ENCODE measurements around the gene RIPOR1.
"Not testable (repeated sequence)": the region's sequence is repeated elsewhere in the genome, so short reads cannot be mapped to it uniquely, and the experiment has no call there.

Gene RIPOR1

DNA sequence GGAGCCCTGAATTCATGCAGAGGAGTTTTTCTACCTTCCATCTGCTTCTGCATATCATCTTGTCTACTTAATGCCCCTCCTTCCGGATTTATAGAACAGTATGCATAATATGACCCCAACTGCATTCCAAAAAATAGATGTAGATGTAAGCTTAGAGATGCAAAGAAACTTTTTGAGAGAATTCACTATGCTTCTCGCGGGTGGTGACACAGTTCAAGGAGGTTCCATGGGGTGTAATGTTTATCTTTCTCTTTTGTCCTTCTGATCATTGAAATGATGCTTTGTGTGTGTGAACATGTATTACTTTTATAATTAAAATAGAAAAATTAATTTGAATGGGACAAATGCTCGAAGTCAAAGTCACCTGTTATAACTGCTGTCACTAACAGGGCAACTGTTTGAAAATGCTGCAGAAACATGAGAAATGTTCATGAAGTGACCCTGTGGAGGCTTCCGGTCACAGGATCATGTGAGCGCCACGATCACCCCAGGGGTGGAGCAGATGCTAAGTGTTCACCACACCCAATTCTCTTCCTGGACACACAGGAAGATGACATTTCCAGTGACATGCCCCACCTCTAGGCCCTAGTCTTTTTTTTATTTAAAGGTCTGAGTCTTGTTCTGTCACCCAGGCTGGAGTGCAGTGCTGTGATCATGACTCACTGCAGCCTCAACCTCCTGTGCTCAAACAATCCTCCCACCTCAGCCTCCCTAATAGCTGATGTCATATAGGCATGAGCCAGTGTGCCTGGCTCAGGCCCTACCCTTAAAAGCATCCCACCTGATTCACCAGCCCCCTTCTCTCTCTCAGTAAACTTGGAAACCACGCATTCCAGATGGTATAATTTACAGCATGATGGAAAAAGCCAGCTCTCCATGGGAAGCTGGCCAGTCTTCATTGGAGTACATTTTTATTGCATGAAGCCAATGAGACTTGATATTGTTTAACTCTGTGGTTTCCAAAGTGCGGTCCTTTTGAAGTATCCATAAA is 24.3 kb upstream of the RIPOR1 start:
- Mint-ChIP-seq H3K27me3 (no peaks in the 10 kb centered on the region), H3K4me3 (peak overlapping the region; percentile 51), H3K4me1 (peaks cover 29% of the 10 kb centered on the region), H3K36me3 (peaks cover 6% of the 10 kb centered on the region), H3K9me3 (no peaks in the 10 kb centered on the region), H3K27ac (peak overlapping the region; percentile 88)
- no peak for DNase-seq (ENCODE audit: low spot score in 2 of 2)
- peak; percentile 81 for ATAC-seq (ENCODE audit: low read depth)

DNA sequence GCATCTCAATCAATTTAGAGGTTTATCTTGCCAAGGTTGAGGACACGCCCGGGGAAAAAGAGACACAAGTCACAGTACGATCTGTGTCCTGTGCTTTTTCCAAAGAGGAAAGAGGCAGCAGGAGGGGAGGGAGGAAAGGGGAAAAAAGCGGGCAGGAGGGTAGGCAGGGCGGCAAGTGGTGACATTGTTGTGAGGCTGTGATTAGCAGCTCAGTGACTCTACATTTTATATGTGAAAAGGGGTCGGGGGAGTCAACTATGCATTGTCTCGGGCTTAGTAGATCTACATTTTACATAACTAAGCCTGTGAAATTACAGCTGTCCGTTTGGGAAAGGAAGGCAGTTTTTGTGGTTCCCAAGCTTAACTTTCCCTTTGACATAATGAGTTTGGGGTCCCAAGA is 22.2 kb upstream of the RIPOR1 start:
- H3K9me3 Mint-ChIP-seq = no peaks in the 10 kb centered on the region

DNA sequence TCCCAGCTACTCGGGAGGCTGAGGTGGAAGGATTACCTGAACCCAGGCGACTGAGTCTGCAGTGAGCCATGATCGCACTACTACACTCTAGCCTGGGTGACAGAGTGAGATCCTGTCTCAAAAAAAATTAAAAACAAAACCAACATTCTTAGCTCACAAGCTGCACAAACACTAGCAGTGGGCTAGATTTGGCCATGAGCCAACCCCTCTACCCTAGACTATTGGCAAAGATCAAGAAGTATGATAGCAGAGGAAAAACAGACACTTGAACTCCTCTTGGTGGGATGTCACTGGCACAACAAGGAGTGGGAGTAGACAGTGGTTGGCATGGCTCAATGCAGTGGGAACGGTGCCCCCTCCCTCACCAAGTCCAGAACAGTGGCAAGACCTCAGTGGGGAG is 19.6 kb upstream of the RIPOR1 start:
- no peak overlapping the region for H3K27ac Mint-ChIP-seq
- no peak overlapping the region for H3K4me3 Mint-ChIP-seq
- H3K4me1 Mint-ChIP-seq = peaks cover 25% of the 10 kb centered on the region
- peaks cover 3% of the 10 kb centered on the region for H3K36me3 Mint-ChIP-seq
- ATAC-seq (ENCODE audit: low read depth) = no peak
- H3K9me3 Mint-ChIP-seq = no peaks in the 10 kb centered on the region
- no peaks in the 10 kb centered on the region for H3K27me3 Mint-ChIP-seq
- DNase-seq (ENCODE audit: low spot score in 2 of 2) = no peak

More for the DNA sequence above, 22.2 kb upstream of the RIPOR1 start:
- H3K36me3 Mint-ChIP-seq = peaks cover 4% of the 10 kb centered on the region
- H3K27me3 Mint-ChIP-seq = no peaks in the 10 kb centered on the region
- ATAC-seq (ENCODE audit: low read depth) (no peak), DNase-seq (ENCODE audit: low spot score in 2 of 2) (no peak)
- peak overlapping the region; percentile 50 for H3K27ac Mint-ChIP-seq
- H3K4me3 Mint-ChIP-seq = peak overlapping the region; percentile 14
- H3K4me1 Mint-ChIP-seq = peaks cover 29% of the 10 kb centered on the region

DNA sequence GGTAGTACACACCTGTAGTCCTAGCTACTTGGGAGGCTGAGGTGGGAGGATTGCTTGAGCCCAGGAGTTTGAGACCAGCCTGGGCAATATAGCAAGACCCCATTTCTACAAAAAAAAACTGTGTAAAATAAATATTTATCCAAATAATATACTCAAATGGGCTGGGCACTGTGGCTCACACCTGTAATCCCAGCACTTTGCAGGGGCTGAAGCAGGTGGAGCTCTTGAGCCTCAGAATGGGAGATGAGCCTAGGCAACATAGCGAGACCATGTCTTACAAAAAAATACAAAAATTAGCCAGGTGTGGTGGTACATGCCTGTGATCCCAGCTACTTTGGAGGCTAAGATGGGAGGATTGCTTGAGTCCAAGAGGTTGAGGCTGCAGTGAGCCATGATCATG is 14.7 kb upstream of the RIPOR1 start:
- ATAC-seq (ENCODE audit: low read depth); H3K27ac Mint-ChIP-seq; H3K27me3 Mint-ChIP-seq; H3K4me3 Mint-ChIP-seq; DNase-seq (ENCODE audit: low spot score in 2 of 2); H3K36me3 Mint-ChIP-seq; H3K9me3 Mint-ChIP-seq: not testable (repeated sequence)
- peaks cover 32% of the 10 kb centered on the region for H3K4me1 Mint-ChIP-seq

DNA sequence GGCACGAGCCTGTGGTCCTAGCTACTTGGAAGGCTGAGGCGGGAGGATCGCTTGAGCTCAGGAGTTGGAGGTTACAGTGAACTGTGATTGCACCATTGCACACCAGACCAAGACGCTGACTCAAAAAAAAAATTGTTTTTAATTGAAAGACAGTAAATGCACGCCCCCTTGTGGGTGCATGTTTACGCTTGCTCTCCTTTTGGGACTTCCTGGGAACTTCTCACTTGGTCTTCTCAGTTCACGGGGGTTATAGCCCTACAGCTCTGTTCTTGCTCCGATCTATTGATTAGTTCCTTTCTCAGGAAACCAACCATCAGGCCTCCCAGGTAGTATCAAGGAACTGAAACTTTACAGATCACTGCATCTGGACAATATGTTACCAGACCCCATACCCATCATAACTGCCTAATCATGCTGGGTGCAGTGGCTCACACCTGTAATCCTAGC is 14.2 kb upstream of the RIPOR1 start:
- peak; percentile 35 for ATAC-seq (ENCODE audit: low read depth)
- no peaks in the 10 kb centered on the region for H3K27me3 Mint-ChIP-seq
- peak overlapping the region; percentile 29 for H3K4me3 Mint-ChIP-seq
- H3K36me3 Mint-ChIP-seq = no peaks in the 10 kb centered on the region
- H3K4me1 Mint-ChIP-seq = peaks cover 36% of the 10 kb centered on the region
- no peaks in the 10 kb centered on the region for H3K9me3 Mint-ChIP-seq
- H3K27ac Mint-ChIP-seq = peak overlapping the region; percentile 86
- peak; percentile 66 to 68 for DNase-seq (ENCODE audit: low spot score in 2 of 2)

DNA sequence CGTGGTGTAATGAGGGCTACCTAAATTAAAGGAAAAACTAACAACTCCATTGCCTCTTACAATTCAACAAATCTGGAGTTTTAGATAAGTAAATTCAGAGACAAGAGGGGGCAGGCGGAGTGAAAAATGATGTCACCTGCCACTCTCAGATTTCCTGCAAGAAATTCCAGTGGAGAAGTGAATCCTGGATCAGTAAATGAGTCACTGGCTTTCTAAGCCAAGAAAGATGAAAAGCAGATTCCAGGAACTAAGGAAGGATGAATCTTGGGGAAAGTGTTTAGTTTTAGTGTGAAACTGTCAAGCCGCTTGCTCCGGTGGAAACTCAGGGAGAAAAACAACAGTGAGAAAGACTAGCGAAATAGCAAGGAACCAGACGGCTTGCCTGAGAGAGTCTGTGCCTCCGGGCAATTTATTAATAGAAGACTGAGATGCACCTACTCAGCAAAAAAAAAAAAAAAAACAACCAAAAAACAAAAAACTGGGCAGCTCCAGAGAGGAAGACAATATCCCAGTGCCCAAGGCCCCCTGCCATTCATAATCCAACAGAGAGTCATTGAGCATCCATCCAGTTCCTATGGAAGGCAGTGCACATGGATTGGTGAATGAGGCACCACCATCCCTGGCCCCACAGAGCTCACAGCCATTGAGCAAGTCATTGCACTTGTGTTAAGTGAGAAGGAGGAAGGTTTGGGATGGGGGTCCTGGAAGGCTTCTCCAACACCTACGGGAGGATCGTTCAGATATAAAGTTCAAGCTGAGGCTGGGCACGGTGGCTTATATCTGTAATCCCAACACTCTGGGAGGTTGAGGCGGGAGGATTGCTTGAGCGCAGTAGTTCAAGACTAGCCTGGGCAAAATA is 12.1 kb upstream of the RIPOR1 start:
- DNase-seq (ENCODE audit: low spot score in 2 of 2) = no peak
- H3K36me3 Mint-ChIP-seq = no peaks in the 10 kb centered on the region

DNA sequence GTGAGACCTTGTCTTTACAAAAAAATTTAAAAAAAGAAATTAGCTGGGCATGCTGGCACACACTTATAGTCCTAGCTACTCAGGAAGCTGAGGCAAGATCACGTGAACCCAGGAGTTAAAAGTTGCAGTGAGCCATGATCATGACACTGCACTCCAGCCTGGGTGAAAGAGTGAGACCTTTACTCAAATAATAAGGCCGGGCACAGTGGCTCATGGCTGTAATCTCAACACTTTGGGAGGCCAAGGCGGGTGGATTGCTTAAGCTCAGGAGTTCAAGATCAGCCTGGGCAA is 11.5 kb upstream of the RIPOR1 start:
- H3K27me3 Mint-ChIP-seq = no peaks in the 10 kb centered on the region
- H3K27ac Mint-ChIP-seq = peak overlapping the region; percentile 100
- H3K36me3 Mint-ChIP-seq = no peaks in the 10 kb centered on the region
- H3K4me1 Mint-ChIP-seq = peaks cover 52% of the 10 kb centered on the region
- H3K9me3 Mint-ChIP-seq = no peaks in the 10 kb centered on the region
- DNase-seq (ENCODE audit: low spot score in 2 of 2) (no peak), ATAC-seq (ENCODE audit: low read depth) (no peak)
- no peak overlapping the region for H3K4me3 Mint-ChIP-seq

More for the DNA sequence above, 12.1 kb upstream of the RIPOR1 start:
- no peak for ATAC-seq (ENCODE audit: low read depth)
- no peaks in the 10 kb centered on the region for H3K9me3 Mint-ChIP-seq
- peak overlapping the region; percentile 100 for H3K27ac Mint-ChIP-seq
- no peaks in the 10 kb centered on the region for H3K27me3 Mint-ChIP-seq
- peaks cover 52% of the 10 kb centered on the region for H3K4me1 Mint-ChIP-seq
- H3K4me3 Mint-ChIP-seq = peak overlapping the region; percentile 48

DNA sequence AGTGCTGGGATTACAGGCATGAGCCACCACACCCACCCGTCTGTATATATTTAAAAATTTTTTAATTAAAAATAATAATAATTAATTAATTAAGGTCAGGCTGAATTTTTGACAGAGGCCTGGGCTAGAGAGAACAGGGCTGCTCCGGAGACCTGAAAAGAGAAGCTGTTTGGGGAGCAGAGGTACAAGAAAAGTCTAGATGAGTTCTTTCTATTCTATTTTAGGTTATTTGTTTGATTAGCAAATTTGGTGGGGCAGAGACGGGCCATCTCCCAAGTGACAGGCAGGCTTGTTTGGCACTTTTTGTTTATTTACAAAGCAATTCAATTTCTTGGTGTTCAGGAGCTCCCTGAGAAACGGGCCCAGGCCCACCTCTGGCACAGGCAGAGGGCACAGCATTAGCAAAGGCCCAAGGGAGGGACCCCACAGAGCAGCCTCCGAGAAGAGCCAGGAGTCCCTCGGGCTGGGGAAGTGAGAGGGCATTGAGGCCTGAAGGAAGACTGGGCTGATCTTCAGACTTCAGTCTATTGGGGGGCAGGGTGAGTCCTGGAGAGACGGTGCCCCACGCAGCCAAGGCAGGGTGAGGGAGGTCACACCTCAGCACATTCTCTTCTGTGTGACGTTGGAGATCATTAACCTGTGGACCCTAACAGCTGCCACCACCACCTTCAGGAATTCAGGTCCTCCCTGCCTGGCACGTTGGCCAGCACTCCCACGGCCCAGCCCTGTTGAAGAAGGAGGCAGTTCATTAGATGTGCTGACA is 10.8 kb upstream of the RIPOR1 start:
- peak; percentile 65 for ATAC-seq (ENCODE audit: low read depth)
- Mint-ChIP-seq H3K36me3 (no peaks in the 10 kb centered on the region), H3K4me1 (peaks cover 54% of the 10 kb centered on the region), H3K27me3 (no peaks in the 10 kb centered on the region), H3K9me3 (no peaks in the 10 kb centered on the region), H3K27ac (peak overlapping the region; percentile 100), H3K4me3 (peak overlapping the region; percentile 92)
- peak; percentile 64 to 70 for DNase-seq (ENCODE audit: low spot score in 2 of 2)

DNA sequence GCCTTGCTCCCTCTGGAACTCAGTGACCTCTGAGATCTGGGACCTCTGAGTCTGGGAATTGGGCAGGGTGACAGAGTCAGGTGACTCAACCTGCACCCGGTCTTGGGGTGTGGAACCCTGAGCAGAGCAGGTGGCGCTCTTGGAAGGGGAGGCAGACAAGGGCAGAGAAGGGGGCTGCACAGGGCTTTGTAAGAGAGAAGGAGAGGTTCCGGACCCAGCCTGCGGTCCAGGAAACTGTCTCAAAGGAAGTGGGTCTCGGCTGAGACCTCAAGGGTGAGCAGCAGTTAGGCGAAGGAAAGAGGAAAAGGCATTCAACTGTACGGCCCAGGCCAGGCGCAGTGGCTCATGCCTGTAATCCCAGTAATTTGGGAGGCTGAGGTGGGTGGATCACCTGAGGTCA is 10.0 kb upstream of the RIPOR1 start:
- Mint-ChIP-seq H3K27ac (peak overlapping the region; percentile 100), H3K9me3 (no peaks in the 10 kb centered on the region), H3K4me3 (peak overlapping the region; percentile 92), H3K36me3 (no peaks in the 10 kb centered on the region), H3K4me1 (peaks cover 56% of the 10 kb centered on the region), H3K27me3 (no peaks in the 10 kb centered on the region)
- ATAC-seq (ENCODE audit: low read depth) (no peak), DNase-seq (ENCODE audit: low spot score in 2 of 2) (no peak)

DNA sequence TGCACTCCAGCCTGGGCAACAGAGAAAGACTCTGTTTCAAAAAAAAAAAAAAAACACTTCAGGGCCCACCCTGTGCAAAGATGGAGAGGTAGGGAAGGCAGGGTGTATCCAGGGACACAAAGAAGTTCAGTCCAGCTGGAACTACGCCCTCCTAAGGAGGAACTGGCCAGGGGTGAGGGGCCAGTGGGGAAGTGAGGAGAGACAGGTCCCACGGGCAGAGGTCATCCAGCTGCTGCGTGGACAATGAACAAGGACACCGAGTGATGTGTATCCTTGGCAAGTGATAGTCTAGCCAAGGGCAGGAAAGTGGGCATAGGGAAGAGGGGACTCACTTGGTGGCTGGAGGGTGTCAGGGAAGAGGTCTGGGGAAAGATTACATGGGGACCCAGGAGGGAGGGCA is 9.4 kb upstream of the RIPOR1 start:
- H3K27ac Mint-ChIP-seq = peak overlapping the region; percentile 100
- no peak for ATAC-seq (ENCODE audit: low read depth)

DNA sequence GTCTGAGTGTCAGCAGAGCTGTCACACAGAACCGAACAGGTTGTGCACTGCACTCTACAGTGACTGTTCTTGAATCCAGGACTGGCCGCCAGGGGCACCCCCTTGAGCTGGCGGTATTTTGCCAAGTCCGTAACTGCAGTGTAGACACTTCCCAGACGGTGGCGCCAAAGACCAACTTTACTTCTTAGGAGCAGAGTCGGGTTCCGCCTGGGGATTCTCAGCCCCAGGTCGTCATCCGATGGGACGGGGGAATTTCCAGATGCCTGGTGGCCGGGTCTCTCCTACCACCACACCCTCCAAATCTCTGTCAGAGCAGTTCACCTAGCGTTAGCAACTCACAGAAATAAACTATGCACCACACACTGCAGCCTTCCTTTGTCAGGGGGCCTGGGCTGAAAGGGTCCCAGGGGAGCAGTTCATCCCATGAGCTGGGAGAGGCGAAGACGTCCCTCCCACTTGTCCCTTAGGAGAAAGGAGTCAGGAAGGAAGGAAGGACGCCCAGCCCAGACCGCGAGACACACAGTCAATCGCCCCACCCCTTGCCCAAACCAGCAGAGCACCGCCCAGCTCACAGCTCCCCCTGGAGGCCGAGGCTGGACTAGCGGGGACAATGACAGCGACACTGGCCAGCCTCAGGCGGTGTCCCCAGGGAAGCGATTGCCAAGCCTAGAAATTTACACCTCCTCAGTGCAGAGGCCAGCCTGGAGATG is 7.4 kb upstream of the RIPOR1 start:
- Mint-ChIP-seq H3K4me1 (peaks cover 65% of the 10 kb centered on the region), H3K36me3 (peaks cover 4% of the 10 kb centered on the region), H3K4me3 (peak overlapping the region; percentile 95), H3K9me3 (no peaks in the 10 kb centered on the region), H3K27me3 (no peaks in the 10 kb centered on the region), H3K27ac (peak overlapping the region; percentile 100)
- DNase-seq (ENCODE audit: low spot score in 2 of 2) (peak; percentile 99), ATAC-seq (ENCODE audit: low read depth) (peak; percentile 71)

More for the DNA sequence above, 9.4 kb upstream of the RIPOR1 start:
- Mint-ChIP-seq H3K27me3 (no peaks in the 10 kb centered on the region), H3K4me1 (peaks cover 59% of the 10 kb centered on the region), H3K9me3 (no peaks in the 10 kb centered on the region), H3K4me3 (peak overlapping the region; percentile 92), H3K36me3 (no peaks in the 10 kb centered on the region)
- DNase-seq (ENCODE audit: low spot score in 2 of 2) = no peak

DNA sequence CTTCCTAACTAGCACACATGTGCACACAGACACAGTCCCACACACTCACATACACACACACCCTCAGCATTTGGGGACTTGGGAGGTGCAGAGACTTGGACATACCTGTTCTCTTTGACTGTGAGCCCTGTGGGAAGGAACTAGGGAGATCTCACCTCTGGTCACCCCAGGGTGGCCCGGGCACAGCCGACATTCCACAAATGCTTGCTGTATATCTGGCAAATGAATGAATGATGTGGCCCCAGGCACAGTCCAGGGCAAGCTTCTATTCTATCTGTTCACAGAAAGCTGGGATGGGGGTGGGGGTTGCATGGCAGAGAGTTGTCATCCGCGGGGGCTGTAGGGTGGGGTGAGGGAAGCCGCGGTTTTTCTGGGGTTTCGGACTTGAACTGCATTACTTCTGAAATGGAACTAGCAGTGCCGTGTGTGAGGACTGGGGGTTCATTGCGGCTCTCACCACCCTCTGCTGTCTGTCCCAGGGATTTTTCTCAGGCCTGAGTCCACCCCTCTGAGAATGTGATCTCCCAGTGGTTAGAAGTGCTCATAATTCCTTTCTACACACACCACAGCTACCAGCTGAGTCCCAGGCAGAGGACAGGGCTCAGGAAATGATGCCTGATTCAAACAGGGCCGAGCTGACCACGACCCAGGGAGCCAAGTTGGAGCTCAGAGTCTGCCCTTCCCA is 3.3 kb upstream of the RIPOR1 start:
- no peak overlapping the region for H3K4me3 Mint-ChIP-seq

More for the DNA sequence above, 3.3 kb upstream of the RIPOR1 start:
- Mint-ChIP-seq H3K4me1 (peaks cover 49% of the 10 kb centered on the region), H3K27ac (peak overlapping the region; percentile 71), H3K27me3 (no peaks in the 10 kb centered on the region), H3K36me3 (peaks cover 4% of the 10 kb centered on the region), H3K9me3 (no peaks in the 10 kb centered on the region)
- DNase-seq (ENCODE audit: low spot score in 2 of 2) (no peak), ATAC-seq (ENCODE audit: low read depth) (no peak)
